ENCODE data around the gene C18orf32.

DNA sequence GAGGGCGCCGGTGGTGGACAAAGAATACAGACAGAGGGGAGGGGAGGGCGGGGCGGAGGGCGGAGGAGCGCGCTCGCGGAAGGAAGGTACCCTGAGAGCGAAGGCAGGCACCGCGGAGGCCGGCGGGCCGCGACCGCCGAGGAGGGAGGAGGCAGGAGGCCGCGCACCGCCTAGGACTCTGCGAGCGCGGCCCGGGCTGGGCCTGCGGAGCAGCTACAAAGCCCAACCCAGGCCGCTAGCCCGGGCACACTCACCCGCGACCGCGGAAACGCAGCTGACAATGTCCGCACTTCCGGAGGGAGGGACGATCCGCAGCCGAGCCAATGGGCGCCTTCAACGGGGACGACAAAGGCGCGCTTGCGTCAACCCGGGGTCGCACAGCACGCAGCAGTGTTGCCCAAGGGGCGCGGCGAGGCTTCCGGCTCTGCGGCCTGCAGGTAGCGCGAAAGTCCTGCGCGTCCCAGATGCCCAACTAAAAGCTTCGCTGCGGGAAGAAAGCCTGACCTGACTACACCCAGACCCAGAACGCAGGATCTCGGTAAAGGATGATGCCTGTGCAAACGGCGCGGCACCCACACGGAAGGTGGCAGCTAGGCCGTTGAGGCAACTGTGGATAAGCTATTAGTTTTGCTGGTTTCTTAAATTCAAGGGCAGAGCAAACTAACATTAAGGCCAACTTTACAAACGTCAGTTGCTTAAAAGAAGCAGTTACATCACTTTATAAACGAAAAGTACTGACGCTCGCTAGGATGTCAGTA is at the start of gene C18orf32:
- TF ChIP-seq, protein P1, sequence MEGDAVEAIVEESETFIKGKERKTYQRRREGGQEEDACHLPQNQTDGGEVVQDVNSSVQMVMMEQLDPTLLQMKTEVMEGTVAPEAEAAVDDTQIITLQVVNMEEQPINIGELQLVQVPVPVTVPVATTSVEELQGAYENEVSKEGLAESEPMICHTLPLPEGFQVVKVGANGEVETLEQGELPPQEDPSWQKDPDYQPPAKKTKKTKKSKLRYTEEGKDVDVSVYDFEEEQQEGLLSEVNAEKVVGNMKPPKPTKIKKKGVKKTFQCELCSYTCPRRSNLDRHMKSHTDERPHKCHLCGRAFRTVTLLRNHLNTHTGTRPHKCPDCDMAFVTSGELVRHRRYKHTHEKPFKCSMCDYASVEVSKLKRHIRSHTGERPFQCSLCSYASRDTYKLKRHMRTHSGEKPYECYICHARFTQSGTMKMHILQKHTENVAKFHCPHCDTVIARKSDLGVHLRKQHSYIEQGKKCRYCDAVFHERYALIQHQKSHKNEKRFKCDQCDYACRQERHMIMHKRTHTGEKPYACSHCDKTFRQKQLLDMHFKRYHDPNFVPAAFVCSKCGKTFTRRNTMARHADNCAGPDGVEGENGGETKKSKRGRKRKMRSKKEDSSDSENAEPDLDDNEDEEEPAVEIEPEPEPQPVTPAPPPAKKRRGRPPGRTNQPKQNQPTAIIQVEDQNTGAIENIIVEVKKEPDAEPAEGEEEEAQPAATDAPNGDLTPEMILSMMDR (conservative IDR thresholded peaks at IDR 0.05 in 1 of 2, IDR thresholded peaks at IDR 0.05 in 1 of 2; ENCODE audit: extremely low read depth in 1 of 2, insufficient read depth in 1 of 2, low read depth in 1 of 2, low read length in 2 of 2), result no peak
- no peak for TF ChIP-seq EZH2 (IDR thresholded peaks at IDR 0.05; ENCODE audit: borderline replicate concordance, low read length)
